Measurements from ENCODE around the gene MED13L. TPM values are rescaled to one million over a fixed set of nuclear protein-coding genes. Genes with fewer than 3 reads are reported as not detected.
"Not testable (repeated sequence)": the region's sequence is repeated elsewhere in the genome, so short reads cannot be mapped to it uniquely, and the experiment has no call there.

Gene MED13L
- total RNA-seq, 1 donor from 2014 or later = 79.3 TPM

DNA sequence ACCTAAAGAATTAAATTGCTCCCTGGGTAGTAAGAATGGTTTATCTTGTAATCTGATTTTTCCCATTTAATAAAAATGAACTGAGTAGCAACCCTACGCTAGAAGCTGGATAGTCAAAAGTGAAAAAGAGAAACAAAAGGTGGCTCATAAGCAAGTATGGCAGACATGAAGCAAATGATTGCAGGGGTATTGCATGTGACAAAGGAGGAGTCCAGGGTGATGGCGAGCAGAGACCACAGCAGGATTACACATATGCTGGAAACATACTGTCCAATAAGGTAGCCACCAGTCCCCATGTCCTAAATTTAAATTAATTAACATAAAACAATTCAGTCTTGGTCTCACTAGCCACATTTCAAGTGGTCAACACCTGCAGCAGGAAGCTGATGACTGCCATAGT, 283.8 kb downstream of the MED13L start:
- intact Hi-C loops (cut with micrococcal nuclease) = no loop called here

DNA sequence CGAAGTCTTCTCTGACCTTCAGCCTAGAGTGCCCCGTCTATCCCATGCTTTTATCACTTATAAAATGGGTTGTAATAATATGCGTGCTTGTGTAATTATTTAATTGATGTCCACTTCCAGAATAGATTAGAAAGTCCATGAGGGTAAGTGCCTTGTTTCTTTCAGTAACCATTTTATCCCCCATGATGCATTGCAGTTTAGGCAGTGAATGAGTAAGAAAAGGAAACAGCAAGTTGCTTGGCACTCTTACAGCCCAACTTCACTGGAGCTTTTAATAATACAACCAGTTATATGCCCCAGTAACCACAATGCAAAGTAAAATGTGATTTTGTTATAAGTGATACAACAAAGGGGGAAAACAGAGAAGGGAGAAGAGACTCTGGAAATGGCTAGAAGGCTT, 287.3 kb downstream of the MED13L start:
- intact Hi-C loops (cut with micrococcal nuclease) = no loop called here

DNA sequence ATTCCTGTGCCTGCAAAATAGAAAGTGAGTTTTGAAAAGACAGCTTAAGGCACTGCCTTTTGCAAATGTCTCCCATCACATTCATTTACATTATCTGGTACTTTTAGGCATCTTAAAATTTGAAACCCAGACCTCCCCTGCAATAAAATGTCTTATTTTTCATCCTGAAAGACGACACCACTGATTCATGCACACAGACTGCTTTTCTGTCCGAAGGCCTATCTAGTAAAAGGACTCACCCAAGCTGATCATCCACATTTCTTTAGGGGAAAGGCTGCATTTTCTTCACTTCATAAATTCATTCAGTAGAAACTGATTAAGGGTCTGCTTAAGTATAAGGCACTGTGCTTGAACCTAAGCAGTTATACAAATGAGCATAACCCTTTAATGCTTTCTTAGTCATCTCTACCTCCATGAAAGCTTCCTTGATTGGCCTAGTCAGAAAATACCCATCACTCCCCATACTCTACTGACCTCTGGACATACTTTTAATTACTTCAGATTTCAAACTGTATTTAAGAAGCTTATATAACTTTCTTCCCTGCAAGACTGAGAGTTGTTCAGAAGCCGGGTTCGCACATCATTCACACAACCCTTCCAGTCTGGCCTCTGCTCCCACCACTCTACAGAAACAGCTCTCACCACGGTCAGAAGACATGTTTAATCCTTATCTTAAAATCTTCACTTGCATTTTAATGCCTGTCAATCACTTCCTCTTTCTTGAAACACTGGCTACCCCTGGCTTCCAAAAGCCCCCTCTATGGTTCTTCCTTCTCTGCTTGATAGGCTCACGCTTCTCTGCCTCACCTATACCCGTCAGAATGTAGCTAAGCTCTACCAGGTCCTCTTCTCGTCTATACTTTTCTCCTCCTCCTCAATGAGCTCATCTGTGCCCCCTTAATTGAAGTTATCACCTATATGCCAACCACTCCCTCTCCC, 288.6 kb downstream of the MED13L start:
- intact Hi-C loops (cut with micrococcal nuclease) = no loop called here

GRCh38 chr12:115988212-115988611, 289.3 kb downstream of the MED13L start:
- intact Hi-C loops (cut with micrococcal nuclease) = no loop called here

DNA sequence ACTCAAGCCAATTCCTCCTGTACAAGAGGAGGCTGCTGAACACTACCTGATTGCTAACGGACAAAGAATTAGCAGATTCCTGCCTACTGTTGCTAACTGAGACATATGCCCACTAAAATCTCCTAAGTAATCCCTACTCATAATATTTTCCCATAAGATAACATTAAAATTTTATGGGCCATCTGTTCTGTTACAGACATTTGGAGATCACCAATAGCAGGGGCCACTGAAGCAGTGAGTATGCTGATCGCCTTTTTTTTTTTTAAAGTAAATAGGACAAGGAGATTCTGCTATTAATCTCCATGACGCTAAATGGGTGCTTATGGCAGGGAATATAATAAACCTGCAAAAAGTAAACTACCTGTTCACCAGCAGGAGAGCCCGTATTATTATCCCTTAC, 292.9 kb downstream of the MED13L start:
- intact Hi-C loops (cut with micrococcal nuclease) = no loop called here

DNA sequence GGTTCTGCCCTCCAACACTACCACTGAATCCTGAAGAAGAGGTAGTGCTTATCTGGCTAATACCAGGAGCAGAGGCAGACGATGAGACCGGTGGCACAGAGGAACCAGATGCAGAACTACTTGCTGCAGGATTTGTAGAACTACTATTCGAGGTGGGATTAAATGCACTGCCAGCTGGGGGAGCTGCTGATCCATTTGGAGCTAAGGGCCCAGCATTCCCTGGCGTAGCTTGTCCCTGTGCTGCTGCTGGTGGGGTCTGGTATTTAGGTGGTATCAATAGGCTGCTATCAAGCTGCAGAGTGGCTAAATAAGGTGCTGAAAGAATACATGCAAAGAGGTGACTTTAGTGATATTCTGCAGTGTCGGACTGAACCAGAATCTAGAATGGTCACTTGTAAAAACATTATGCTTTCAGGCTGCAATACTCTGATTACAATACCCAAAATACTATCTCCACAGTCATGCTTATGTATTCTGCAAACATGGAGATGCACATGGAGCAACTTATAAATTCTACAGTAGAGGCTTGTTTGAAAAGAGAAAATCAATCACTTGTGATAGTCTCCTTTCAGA, 294.2 kb downstream of the MED13L start:
- intact Hi-C loops (cut with micrococcal nuclease) = no loop called here

DNA sequence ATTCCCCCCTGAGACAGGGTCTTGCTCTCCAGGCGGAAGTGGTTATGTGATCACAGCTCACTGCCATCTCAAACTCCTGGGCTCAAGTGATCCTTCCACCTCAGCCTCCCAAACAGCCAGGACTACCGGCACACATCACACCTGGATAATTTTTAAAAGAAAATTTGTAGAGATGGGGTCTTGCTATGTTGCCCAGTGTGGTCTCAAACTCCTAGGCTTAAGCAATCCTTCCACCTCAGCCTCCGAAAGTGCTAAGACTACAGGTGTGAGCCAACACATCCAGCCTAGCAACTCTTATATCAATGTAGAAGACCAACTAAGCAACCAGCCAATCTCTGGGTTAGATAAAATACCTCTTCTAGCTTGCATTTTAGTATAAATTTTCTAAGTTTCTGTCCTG, 297.2 kb downstream of the MED13L start:
- intact Hi-C loops (cut with micrococcal nuclease) = no loop called here

DNA sequence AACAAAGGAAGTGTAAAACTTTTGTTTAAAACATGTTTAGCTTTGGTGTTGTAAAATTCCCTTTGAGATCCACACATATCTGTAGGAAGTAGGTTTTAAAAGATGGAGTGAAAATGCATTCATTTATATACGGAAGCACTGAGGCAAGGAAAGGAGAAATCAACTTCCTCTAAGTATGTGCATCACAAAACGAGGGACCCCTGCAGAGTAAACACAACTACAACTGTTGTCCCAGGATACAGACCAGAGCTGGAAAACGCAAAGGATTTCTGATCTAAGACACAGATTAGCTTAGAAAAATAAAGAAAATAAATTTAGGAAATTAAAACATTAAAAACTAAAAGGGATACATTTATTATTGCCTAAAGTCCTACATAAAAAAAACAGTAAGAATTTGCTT, 297.6 kb downstream of the MED13L start:
- intact Hi-C loops (cut with micrococcal nuclease) = no loop called here

DNA sequence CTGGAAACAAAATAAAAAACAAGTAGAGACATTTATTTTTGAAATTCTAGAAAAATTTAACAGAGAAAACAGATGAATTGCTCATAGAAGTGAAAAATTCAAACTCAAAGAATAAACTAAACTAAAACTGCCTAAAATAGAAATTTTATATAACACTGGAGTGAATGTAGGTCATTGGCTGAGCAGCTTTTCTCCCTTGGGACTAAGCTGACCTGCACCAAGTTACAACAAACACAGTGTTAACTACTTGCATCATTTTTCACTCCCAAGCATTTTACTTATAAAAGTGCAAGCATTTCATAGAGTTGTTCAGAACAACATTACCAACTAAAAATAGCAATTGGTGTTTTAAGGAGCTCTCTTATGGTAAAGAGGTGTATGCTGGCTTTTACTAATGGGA, 298.1 kb downstream of the MED13L start:
- intact Hi-C loops (cut with micrococcal nuclease) = no loop called here

DNA sequence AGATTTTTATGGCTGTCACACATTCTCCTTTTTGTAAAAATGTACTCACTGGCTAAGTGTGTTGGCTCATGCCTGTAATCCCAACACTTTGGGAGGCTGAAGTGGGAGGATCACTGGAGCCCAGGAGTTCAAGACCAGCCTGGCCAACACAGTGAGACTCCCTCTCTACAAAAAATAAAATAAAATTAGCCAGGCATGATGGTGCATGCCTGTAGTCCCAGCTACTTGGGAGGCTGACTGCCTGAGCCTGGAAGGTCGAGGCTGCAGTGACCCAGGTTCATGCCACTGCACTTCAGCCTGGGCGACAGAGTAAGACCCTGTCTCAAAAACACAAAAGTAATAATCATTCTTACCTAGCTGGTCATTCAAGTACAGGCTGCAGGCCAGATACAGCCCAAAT, 300.7 kb downstream of the MED13L start:
- intact Hi-C loops (cut with micrococcal nuclease) = not testable (repeated sequence)

GRCh38 chr12:115975411-115975810, 302.1 kb downstream of the MED13L start:
- intact Hi-C loops (cut with micrococcal nuclease) = no loop called here

DNA sequence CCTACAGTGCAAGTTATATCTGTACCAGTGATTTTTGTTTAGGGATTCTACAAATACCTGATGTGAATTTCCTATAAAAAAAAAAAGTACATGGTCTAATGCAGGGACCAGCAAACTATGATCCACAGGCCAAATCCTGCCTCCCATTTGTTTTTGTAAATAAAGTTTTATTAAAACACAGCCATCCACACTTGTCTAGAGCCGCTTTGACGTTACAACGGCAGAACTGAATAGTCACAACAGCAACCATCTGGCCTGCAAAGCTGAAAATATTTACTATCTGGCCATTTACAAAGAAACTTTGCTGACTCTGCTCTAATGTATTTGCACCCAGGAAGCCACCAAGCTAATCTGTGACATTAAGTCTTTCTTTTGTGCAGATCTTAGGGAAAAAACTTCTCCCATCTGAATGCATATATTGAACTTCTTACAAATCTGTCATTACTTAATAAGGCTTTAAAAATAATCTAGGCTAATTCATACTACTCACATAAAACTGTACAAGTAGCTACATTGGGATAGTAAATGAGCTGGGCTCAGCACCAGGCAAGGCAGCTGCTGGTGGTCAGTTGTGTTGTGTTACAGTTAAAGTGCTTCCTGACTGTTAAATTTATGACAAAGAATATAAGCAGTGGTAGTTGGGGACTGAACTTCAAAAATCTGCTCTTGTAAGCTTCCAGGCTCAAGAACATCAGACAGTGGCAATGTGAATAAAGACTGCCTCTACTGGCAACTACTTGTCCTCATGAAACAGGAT, 303.3 kb downstream of the MED13L start:
- intact Hi-C loops (cut with micrococcal nuclease) = no loop called here

GRCh38 chr12:115973066-115973465, 304.4 kb downstream of the MED13L start:
- intact Hi-C loops (cut with micrococcal nuclease) = no loop called here

- intact Hi-C loops (cut with micrococcal nuclease) = no loop called here
These were observed 305.3 kb downstream of the MED13L start for GRCh38 chr12:115972241-115972640.

GRCh38 chr12:115968211-115968610, 309.3 kb downstream of the MED13L start:
- intact Hi-C loops (cut with micrococcal nuclease) = no loop called here

GRCh38 chr12:115966376-115966775, 311.1 kb downstream of the MED13L start:
- intact Hi-C loops (cut with micrococcal nuclease) = no loop called here

GRCh38 chr12:115964626-115965025, 312.9 kb downstream of the MED13L start:
- intact Hi-C loops (cut with micrococcal nuclease) = no loop called here

DNA sequence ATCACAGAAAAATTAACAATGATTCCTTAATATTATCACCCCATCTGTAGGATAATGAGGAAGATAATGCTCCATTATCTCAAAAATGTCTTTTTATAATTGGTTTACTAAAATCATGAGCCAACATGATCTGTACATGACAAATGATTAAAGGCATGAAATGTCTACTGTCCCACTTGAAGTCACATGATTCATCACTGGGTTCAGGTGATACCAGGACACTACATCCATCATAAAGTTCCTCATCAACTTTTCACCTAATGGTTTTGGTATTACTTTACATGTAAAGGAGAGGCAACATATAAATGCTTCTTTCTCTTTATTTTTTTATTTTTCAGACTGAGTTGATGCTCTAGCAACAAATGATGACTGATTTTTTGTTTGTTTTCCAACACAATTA, 313.3 kb downstream of the MED13L start:
- intact Hi-C loops (cut with micrococcal nuclease) = no loop called here

DNA sequence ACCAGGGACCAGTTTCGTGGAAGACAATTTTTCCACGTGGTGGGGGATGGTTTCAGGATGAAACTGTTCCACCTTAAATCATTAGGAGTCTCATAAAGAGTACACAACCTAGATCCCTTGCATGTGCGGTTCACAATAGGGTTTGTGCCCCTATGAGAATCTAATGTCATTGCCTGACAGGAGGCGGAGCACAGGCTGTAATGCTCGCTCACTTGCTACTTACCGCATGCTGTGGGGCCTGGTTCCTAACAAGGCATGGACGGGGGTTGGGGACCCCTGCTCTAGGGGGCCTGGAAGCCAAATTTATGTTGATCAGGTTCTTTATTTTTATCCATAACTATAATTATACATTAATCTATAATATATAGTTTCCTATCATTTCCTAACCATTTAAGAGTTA, 315.3 kb downstream of the MED13L start:
- intact Hi-C loops (cut with micrococcal nuclease) = no loop called here

GRCh38 chr12:115960868-115961802, 316.4 kb downstream of the MED13L start:
- intact Hi-C loops (cut with micrococcal nuclease) = no loop called here

DNA sequence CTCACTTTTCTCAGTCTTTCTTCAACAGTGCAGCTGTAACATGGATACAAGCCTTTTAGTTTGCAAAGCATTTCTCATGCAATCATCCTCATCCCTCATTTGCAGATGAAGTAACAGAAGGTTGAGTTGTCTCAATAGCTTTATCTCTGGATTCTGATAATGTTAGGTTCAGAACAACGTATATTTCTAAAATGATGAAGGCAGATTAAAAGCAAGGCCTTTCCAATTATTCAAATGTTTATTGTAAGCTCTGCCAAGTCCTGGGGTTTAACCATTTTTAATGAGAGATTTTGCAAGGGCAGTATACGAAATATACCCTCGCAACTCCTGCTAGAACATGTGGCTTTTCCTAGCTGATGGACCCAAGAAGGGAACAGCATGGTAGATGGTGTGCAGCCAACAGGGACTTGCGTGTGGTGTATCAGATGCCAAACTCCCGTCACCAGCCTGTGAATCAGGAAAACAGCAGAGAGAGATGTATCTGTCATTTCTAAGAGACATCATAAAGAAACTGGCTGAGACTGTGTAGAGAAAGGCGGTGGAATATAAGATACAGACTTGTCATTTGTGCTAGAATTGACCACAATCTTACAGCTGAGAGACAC, 319.7 kb downstream of the MED13L start:
- intact Hi-C loops (cut with micrococcal nuclease) = no loop called here
